ENCODE results near the gene PLAU.
"Not testable (repeated sequence)": the region's sequence is repeated elsewhere in the genome, so short reads cannot be mapped to it uniquely, and the experiment has no call there.

PLAU gene

GRCh38 chr10:73922864-73923133, 11.9 kb downstream of the PLAU start:
- no peak for DNase-seq

- DNase-seq, result no peak
These were observed 13.1 kb downstream of the PLAU start for GRCh38 chr10:73923935-73924598.

- no peak for DNase-seq
These were observed 14.0 kb downstream of the PLAU start for GRCh38 chr10:73924935-73925334.

GRCh38 chr10:73925539-73925938, 14.6 kb downstream of the PLAU start:
- no peak for DNase-seq

GRCh38 chr10:73926152-73926764, 15.3 kb downstream of the PLAU start:
- DNase-seq, result peak; percentile 91 to 92

GRCh38 chr10:73930630-73931327, 19.8 kb downstream of the PLAU start:
- DNase-seq, result not testable (repeated sequence)

GRCh38 chr10:73931767-73932619, 21.1 kb downstream of the PLAU start:
- no peak for DNase-seq

GRCh38 chr10:73932620-73933112, 21.7 kb downstream of the PLAU start:
- DNase-seq, result peak; percentile 73 to 85

- DNase-seq, result no peak
These were observed 23.1 kb downstream of the PLAU start for GRCh38 chr10:73934074-73934473.

GRCh38 chr10:73935895-73936294, 25.0 kb downstream of the PLAU start:
- DNase-seq, result no peak

- DNase-seq, result no peak
These were observed 26.6 kb downstream of the PLAU start for GRCh38 chr10:73937333-73938043.

GRCh38 chr10:73940634-73941221, 29.8 kb downstream of the PLAU start:
- DNase-seq, result peak; percentile 72 to 86

- no peak for DNase-seq
These were observed 30.4 kb downstream of the PLAU start for GRCh38 chr10:73941300-73941699.

GRCh38 chr10:73944356-73945100, 33.6 kb downstream of the PLAU start:
- no peak for DNase-seq

- no peak for DNase-seq
These were observed 35.6 kb downstream of the PLAU start for GRCh38 chr10:73946253-73947145.

- no peak for DNase-seq
These were observed 38.2 kb downstream of the PLAU start for GRCh38 chr10:73948947-73949633.

GRCh38 chr10:73950155-73950948, 39.4 kb downstream of the PLAU start:
- no peak for DNase-seq

- DNase-seq, result peak; percentile 84 to 90
These were observed 42.7 kb downstream of the PLAU start for GRCh38 chr10:73953665-73954064.

- no peak for DNase-seq
These were observed 43.8 kb downstream of the PLAU start for GRCh38 chr10:73954737-73955136.
